Neural cell (in vitro differentiated cells): ENCODE results near the gene TNRC6A.

Experiments used
- CTCF ChIP-seq: fragments of 450-650 bp; IDR thresholded peaks from 2 replicates; pipeline ENCODE4 v1.5.1; 2014; ENCODE audit warnings: antibody characterized with exemption, mild to moderate bottlenecking, moderate library complexity; ENCODE audit not compliant: poor library complexity, severe bottlenecking
- EP300 ChIP-seq: fragments of 450-650 bp; conservative IDR thresholded peaks from 2 replicates; pipeline ENCODE4 v1.6.1; 2014; ENCODE audit warnings: antibody characterized with exemption, mild to moderate bottlenecking, moderate library complexity; ENCODE audit not compliant: poor library complexity, severe bottlenecking

- TF ChIP-seq CTCF (no peak), EP300 (no peak)
Observed at GRCh38 chr16:24875466-24875865, 146.0 kb downstream of the TNRC6A start.
